NCI-H2196 (cell line): Measurements from ENCODE around the gene ADGRD1.

Source experiments
- DNase-seq: peaks from one replicate; lab custom pipeline; 2025; ENCODE audit not compliant: unreplicated experiment; lab: John Stamatoyannopoulos, UW

The ADGRD1 gene

GRCh38 chr12:131005161-131006035, 51.7 kb downstream of the ADGRD1 start:
- DNase-seq = no peak

GRCh38 chr12:131006036-131006735, 52.5 kb downstream of the ADGRD1 start:
- no peak for DNase-seq

- DNase-seq = peak; percentile 13
These were observed 53.5 kb downstream of the ADGRD1 start for GRCh38 chr12:131007031-131007739.

- no peak for DNase-seq
These were observed 54.0 kb downstream of the ADGRD1 start for GRCh38 chr12:131007740-131008117.

- no peak for DNase-seq
These were observed 54.6 kb downstream of the ADGRD1 start for GRCh38 chr12:131008131-131008912.

GRCh38 chr12:131008913-131009270, 55.2 kb downstream of the ADGRD1 start:
- DNase-seq = no peak

- no peak for DNase-seq
These were observed 56.1 kb downstream of the ADGRD1 start for GRCh38 chr12:131009595-131010395.

- DNase-seq = no peak
These were observed 56.9 kb downstream of the ADGRD1 start for GRCh38 chr12:131010396-131011131.

GRCh38 chr12:131011165-131012079, 57.7 kb downstream of the ADGRD1 start:
- DNase-seq = no peak

- DNase-seq = no peak
These were observed 58.8 kb downstream of the ADGRD1 start for GRCh38 chr12:131012279-131013069.

- no peak for DNase-seq
These were observed 59.4 kb downstream of the ADGRD1 start for GRCh38 chr12:131013118-131013517.

- DNase-seq = no peak
These were observed 60.6 kb downstream of the ADGRD1 start for GRCh38 chr12:131014343-131014742.

GRCh38 chr12:131015581-131016337, 62.1 kb downstream of the ADGRD1 start:
- DNase-seq = no peak

GRCh38 chr12:131017477-131017991, 63.8 kb downstream of the ADGRD1 start:
- DNase-seq = no peak

GRCh38 chr12:131018019-131018620, 64.4 kb downstream of the ADGRD1 start:
- DNase-seq = no peak

- no peak for DNase-seq
These were observed 65.2 kb downstream of the ADGRD1 start for GRCh38 chr12:131018808-131019397.
